GM21423 (cell line): ENCODE data around the gene PTBP3.

Experiments
- ATAC-seq: cut with Tn5 transposase; IDR thresholded peaks from one replicate; pipeline ENCODE4 v1.9.1; 2021; ENCODE audit warnings: mild to moderate bottlenecking, moderate library complexity; ENCODE audit not compliant: unreplicated experiment

PTBP3 gene

GRCh38 chr9:112173489-112174221, 159.8 kb downstream of the PTBP3 start:
- no peak for ATAC-seq

- ATAC-seq, result no peak
These were observed 162.5 kb downstream of the PTBP3 start for GRCh38 chr9:112170968-112171367.

GRCh38 chr9:112170235-112170634, 163.2 kb downstream of the PTBP3 start:
- ATAC-seq, result no peak

GRCh38 chr9:112169368-112169767, 164.1 kb downstream of the PTBP3 start:
- ATAC-seq, result no peak

- no peak for ATAC-seq
These were observed 165.2 kb downstream of the PTBP3 start for GRCh38 chr9:112168197-112168596.
